DMS114 treated with DMSO at 0.1 percent for 48 hours (cell line): Measurements from ENCODE around the gene SEPTIN5.

Source experiments
- DNase-seq: peaks from one replicate; lab custom pipeline; 2025; ENCODE audit not compliant: unreplicated experiment; lab: John Stamatoyannopoulos, UW

The SEPTIN5 gene

GRCh38 chr22:19732403-19733113, 18.3 kb downstream of the SEPTIN5 start:
- DNase-seq: no peak

- DNase-seq: no peak
These were observed 19.5 kb downstream of the SEPTIN5 start for GRCh38 chr22:19733755-19734154.

- no peak for DNase-seq
These were observed 19.9 kb downstream of the SEPTIN5 start for GRCh38 chr22:19734163-19734562.

- no peak for DNase-seq
These were observed 20.6 kb downstream of the SEPTIN5 start for GRCh38 chr22:19734837-19735382.

GRCh38 chr22:19735665-19736510, 21.6 kb downstream of the SEPTIN5 start:
- DNase-seq: no peak

- DNase-seq: no peak
These were observed 23.8 kb downstream of the SEPTIN5 start for GRCh38 chr22:19737846-19738663.

GRCh38 chr22:19738664-19739447, 24.6 kb downstream of the SEPTIN5 start:
- DNase-seq: no peak

- no peak for DNase-seq
These were observed 25.2 kb downstream of the SEPTIN5 start for GRCh38 chr22:19739448-19739895.

GRCh38 chr22:19739911-19740449, 25.7 kb downstream of the SEPTIN5 start:
- no peak for DNase-seq

GRCh38 chr22:19740586-19740985, 26.3 kb downstream of the SEPTIN5 start:
- no peak for DNase-seq

- DNase-seq: no peak
These were observed 26.8 kb downstream of the SEPTIN5 start for GRCh38 chr22:19741053-19741452.

GRCh38 chr22:19742160-19743066, 28.1 kb downstream of the SEPTIN5 start:
- no peak for DNase-seq

GRCh38 chr22:19743081-19743480, 28.8 kb downstream of the SEPTIN5 start:
- no peak for DNase-seq

GRCh38 chr22:19743651-19744050, 29.3 kb downstream of the SEPTIN5 start:
- no peak for DNase-seq

- no peak for DNase-seq
These were observed 30.2 kb downstream of the SEPTIN5 start for GRCh38 chr22:19744350-19745006.

GRCh38 chr22:19745155-19746101, 31.1 kb downstream of the SEPTIN5 start:
- no peak for DNase-seq

- no peak for DNase-seq
These were observed 32.4 kb downstream of the SEPTIN5 start for GRCh38 chr22:19746726-19747125.
